Adrenal gland (tissue), 12 donors: ENCODE data around the gene ADARB2. TPM values are rescaled to one million over a fixed set of nuclear protein-coding genes. Genes with fewer than 3 reads are reported as not detected.

Source experiments
- DNase-seq, 7 donors: peaks; one replicate each; pipeline ENCODE4 v3.0.0-alpha.2; 2019 to 2020
- H3K27ac ChIP-seq, 5 donors: fragments of 200-600 bp; sonication (generic) in 4 of 5; 1 replicate in 3 of 5; 2 replicates in 2 of 5; pipeline versions ENCODE4 v1.5.1 to v1.8.0; 2016 to 2020; ENCODE audit warnings: mild to moderate bottlenecking in 1 of 5
- H3K27me3 ChIP-seq: fragments of 200-600 bp; 2 replicates; pipeline ENCODE4 v1.8.0; 2021
- H3K36me3 ChIP-seq, 2 donors: fragments of 200-600 bp; replicated peaks in 1 of 2; 1 replicate in 1 of 2; 2 replicates in 1 of 2; pipeline versions ENCODE4 v1.5.1 to v1.8.0; 2018 to 2022
- H3K4me1 ChIP-seq, 2 donors: fragments of 200-600 bp; replicated peaks in 1 of 2; 1 replicate in 1 of 2; 2 replicates in 1 of 2; pipeline versions ENCODE4 v1.5.1 to v1.8.0; 2018 to 2021
- H3K4me3 ChIP-seq, 4 donors: fragments of 200-600 bp; sonication (generic) in 3 of 4; one replicate each; pipeline ENCODE4 v1.5.1; 2016 to 2018
- H3K9me3 ChIP-seq, 3 donors: fragments of 200-600 bp; sonication (generic) in 1 of 3; replicated peaks in 1 of 3; 1 replicate in 2 of 3; 2 replicates in 1 of 3; pipeline versions ENCODE4 v1.5.1 to v1.8.0; 2016 to 2021
- POLR2A ChIP-seq, 2 donors: fragments of 450-650 bp; IDR thresholded peaks; one replicate each; pipeline ENCODE4 v1.6.1; 2017; ENCODE audit warnings: antibody characterized with exemption in 2 of 2, mild to moderate bottlenecking in 2 of 2, moderate library complexity in 1 of 2
- WGBS, 4 donors: extraction: QIAGEN DNeasy Blood & Tissue Kit in 2 of 4; methylation state at CpG; one replicate each; pipeline versions ENCODE4 v1.1.5 to v1.1.7; 2013 to 2017; 5-methylcytosine and 5-hydroxymethylcytosine counted together
- intact Hi-C, 2 donors: fragments of 100-400 bp; cut with DNase I; formaldehyde crosslinking; loops; one replicate each; pipeline versions ENCODE4 v1.14.1 to v1.15.0; 2022 to 2023
- polyA plus RNA-seq, 3 donors: library from polyadenylated mRNA; stranded (reverse); fragments of 200-250 nt in 2 of 3; fragments of 350-450 nt in 1 of 3; fragmentation: Illumina TruSeq in 1 of 3; extraction: RNeasy Lipid Tissue Mini Kit (QIAGEN cat#74804) in 1 of 3; gene quantifications; one replicate each; pipeline ENCODE4 v1.2.3, GENCODE V29; 2013 to 2014
- total RNA-seq, 9 donors: library from RNA; depleted of rRNA in 4 of 9; stranded (reverse); fragments of >200 nt in 4 of 9; fragments of 120-200 nt in 1 of 9; fragmentation: NEBNext Ultra II Directional in 1 of 9; extraction: Animal tissue kit (Norgen Biotek cat#: 25700) in 1 of 9; gene quantifications; one replicate each; pipeline versions ENCODE4 v1.1.0 to v1.2.4, GENCODE V29; 2013 to 2023
- TF ChIP-seq, protein P1 (sequence below), 6 experiments: fragments of 450-650 bp in 4 of 6; fragments of 200-600 bp in 2 of 6; sonication (generic) in 1 of 6; IDR thresholded peaks; 1 replicate in 5 of 6; 2 replicates in 1 of 6; pipeline versions ENCODE4 v1.5.1 to v1.8.0; 2016 to 2021; ENCODE audit warnings: antibody characterized with exemption in 6 of 6, mild to moderate bottlenecking in 2 of 6, moderate library complexity in 1 of 6
- donor health status: healthy with polysubstance abuse.
- donor health status: Bipolar disorder and iron deficiency.
- donor health status: DM: yes; HTN: yes; CAD: no.
- donor health status: DM: no; HTN: no; CAD: no.
- donor health status: DM: no; HTN: no; CAD: no.
- donor health status: DM: yes; HTN: yes; CAD: no.

The ADARB2 gene
- total and polyA plus RNA-seq, 12 donors, result 0.14 to 3.1 (median 0.91) TPM

- Histone ChIP-seq H3K4me3 (no peak overlapping the region), H3K27me3 (no peaks in the 10 kb centered on the region), H3K36me3 (no peaks in the 10 kb centered on the region), H3K27ac (no peak overlapping the region), H3K4me1 (no peaks in the 10 kb centered on the region), H3K9me3 (no peaks in the 10 kb centered on the region)
- intact Hi-C loops, result no loop called here
- DNase-seq, result no peak
- TF ChIP-seq, protein P1, sequence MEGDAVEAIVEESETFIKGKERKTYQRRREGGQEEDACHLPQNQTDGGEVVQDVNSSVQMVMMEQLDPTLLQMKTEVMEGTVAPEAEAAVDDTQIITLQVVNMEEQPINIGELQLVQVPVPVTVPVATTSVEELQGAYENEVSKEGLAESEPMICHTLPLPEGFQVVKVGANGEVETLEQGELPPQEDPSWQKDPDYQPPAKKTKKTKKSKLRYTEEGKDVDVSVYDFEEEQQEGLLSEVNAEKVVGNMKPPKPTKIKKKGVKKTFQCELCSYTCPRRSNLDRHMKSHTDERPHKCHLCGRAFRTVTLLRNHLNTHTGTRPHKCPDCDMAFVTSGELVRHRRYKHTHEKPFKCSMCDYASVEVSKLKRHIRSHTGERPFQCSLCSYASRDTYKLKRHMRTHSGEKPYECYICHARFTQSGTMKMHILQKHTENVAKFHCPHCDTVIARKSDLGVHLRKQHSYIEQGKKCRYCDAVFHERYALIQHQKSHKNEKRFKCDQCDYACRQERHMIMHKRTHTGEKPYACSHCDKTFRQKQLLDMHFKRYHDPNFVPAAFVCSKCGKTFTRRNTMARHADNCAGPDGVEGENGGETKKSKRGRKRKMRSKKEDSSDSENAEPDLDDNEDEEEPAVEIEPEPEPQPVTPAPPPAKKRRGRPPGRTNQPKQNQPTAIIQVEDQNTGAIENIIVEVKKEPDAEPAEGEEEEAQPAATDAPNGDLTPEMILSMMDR (IDR thresholded peaks at IDR 0.05), result no peak
- no peak for TF ChIP-seq POLR2A (IDR thresholded peaks at IDR 0.05)
- WGBS, 4 donors, result 83 to 95% (median 88%) methylated on average over 9 of the region's 9 CpGs
Observed at GRCh38 chr10:1684991-1685390, 52.3 kb downstream of the ADARB2 start.

- Histone ChIP-seq H3K9me3 (no peaks in the 10 kb centered on the region), H3K4me3 (no peak overlapping the region), H3K36me3 (no peaks in the 10 kb centered on the region), H3K27me3 (no peaks in the 10 kb centered on the region), H3K27ac (no peak overlapping the region), H3K4me1 (no peaks in the 10 kb centered on the region)
- no peak for DNase-seq
- intact Hi-C loops, result no loop called here
- 84 to 87% (median 84%) methylated on average over 12 of the region's 12 CpGs for WGBS, 4 donors
- TF ChIP-seq, protein P1 (IDR thresholded peaks at IDR 0.05), result no peak
- no peak for TF ChIP-seq POLR2A (IDR thresholded peaks at IDR 0.05)
Observed at GRCh38 chr10:1683649-1684048, 53.7 kb downstream of the ADARB2 start.

DNA sequence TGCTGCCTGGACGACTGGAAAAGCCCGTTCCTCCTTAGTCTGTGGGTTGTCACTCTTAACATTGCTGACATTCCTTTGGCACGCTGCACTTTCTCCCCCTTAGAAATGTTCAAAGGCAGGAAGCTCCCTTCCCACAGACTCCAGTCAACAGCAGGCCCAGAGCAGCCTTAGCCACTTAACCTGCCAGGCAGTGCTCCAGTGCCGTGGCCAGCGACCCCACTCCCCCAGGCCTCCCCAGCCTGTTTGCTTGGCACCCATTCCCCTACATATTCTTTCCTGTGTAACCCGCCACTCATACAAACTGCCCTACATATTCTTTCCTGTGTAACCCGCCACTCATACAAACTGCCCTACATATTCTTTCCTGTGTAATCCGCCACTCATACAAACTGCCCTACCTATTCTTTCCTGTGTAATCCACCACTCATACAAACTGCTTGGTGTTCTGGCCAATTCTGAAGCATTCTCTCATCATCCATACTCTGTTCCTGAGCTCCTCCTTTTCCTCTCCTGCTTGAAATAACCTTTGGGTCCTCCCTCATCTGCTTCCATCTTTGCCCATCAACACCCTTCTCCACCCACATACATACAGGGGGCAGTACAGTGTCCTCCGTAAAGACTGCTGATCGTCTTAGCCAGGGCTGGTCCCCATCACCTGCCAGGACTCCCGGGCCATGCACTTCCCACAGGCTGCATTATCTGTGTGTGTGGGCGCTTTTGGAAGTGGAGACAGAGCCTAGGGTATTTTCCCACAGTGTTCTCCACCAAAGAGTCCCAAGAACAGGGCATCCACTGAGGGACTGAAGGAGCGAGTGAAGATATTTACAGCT, 57.3 kb downstream of the ADARB2 start:
- WGBS, 4 donors, result 58 to 64% (median 61%) methylated on average over 13 of the region's 13 CpGs
- TF ChIP-seq POLR2A (IDR thresholded peaks at IDR 0.05), result no peak
- TF ChIP-seq, protein P1 (IDR thresholded peaks at IDR 0.05), result no peak

GRCh38 chr10:1678084-1678483, 59.2 kb downstream of the ADARB2 start:
- WGBS, 4 donors, result 61 to 72% (median 71%) methylated on average over 15 of the region's 15 CpGs; no CpG with 5 or more reads in 1 of the 4 donors

More for the DNA sequence above, 57.3 kb downstream of the ADARB2 start:
- intact Hi-C loops, result no loop called here
- Histone ChIP-seq H3K9me3 (no peaks in the 10 kb centered on the region), H3K4me1 (no peaks in the 10 kb centered on the region), H3K27me3 (no peaks in the 10 kb centered on the region), H3K4me3 (no peak overlapping the region), H3K27ac (no peak overlapping the region), H3K36me3 (no peaks in the 10 kb centered on the region)
- DNase-seq, result peak in 1 of 7 donors; percentile 23

More at GRCh38 chr10:1678084-1678483, 59.2 kb downstream of the ADARB2 start:
- intact Hi-C loops, result no loop called here
- Histone ChIP-seq H3K27me3 (no peaks in the 10 kb centered on the region), H3K4me3 (no peak overlapping the region), H3K9me3 (no peaks in the 10 kb centered on the region), H3K4me1 (no peaks in the 10 kb centered on the region), H3K36me3 (no peaks in the 10 kb centered on the region), H3K27ac (no peak overlapping the region)
- DNase-seq, result peak in 1 of 7 donors; percentile 24
- TF ChIP-seq, protein P1 (IDR thresholded peaks at IDR 0.05), result no peak
- TF ChIP-seq POLR2A (IDR thresholded peaks at IDR 0.05), result no peak
